GM13977 (cell line): ENCODE results near the gene POMC.
A peak's percentile ranks its signal among the peaks of the same experiment; 100 is the strongest.
"Not testable (repeated sequence)": the region's sequence is repeated elsewhere in the genome, so short reads cannot be mapped to it uniquely, and the experiment has no call there.

ENCODE experiments used
- DNase-seq: peaks from one replicate; pipeline ENCODE4 v3.0.0; 2012; ENCODE audit warnings: low spot score
- CTCF ChIP-seq: IDR thresholded peaks from 2 replicates; pipeline ENCODE4 v1.5.1; 2012; ENCODE audit warnings: mild to moderate bottlenecking, control low read depth; ENCODE audit not compliant: insufficient read depth; ENCODE audit errors: extremely low read depth, missing control alignments
- in situ Hi-C: fragments of 300-500 bp; cut with MboI; formaldehyde crosslinking; loops from one replicate; pipeline ENCODE4 v1.12.0; 2022; ENCODE audit warnings: low sequenced_read_pairs, low pct_unique_long_range_greater_than_20kb, mixed read lengths, inconsistent platforms; ENCODE audit not compliant: unreplicated experiment

Gene POMC

GRCh38 chr2:25145803-25146202 lies 22.6 kb downstream of the POMC start:
- TF ChIP-seq CTCF: no peak
- DNase-seq: no peak
- in situ Hi-C loops: loop anchor here (25.0 kb wide), 1 partner anchor 734 kb away; no protein-coding TSS in a partner anchor

GRCh38 chr2:25141120-25141519 lies 27.3 kb downstream of the POMC start:
- in situ Hi-C loops: loop anchor here (25.0 kb wide), 1 partner anchor 729 kb away; no protein-coding TSS in a partner anchor
- DNase-seq: no peak
- TF ChIP-seq CTCF: no peak

- DNase-seq: not testable (repeated sequence)
- in situ Hi-C loops: loop anchor here (25.0 kb wide), 1 partner anchor 728 kb away; no protein-coding TSS in a partner anchor
Observed at GRCh38 chr2:25140535-25140934, 27.8 kb downstream of the POMC start.

GRCh38 chr2:25132693-25133092 lies 35.7 kb downstream of the POMC start:
- DNase-seq: no peak
- TF ChIP-seq CTCF: no peak
- in situ Hi-C loops: loop anchor here (5.0 to 25.0 kb wide), 2 partner anchors 155 to 720 kb away; no protein-coding TSS in a partner anchor

- TF ChIP-seq CTCF: no peak
- in situ Hi-C loops: loop anchor here (5.0 to 25.0 kb wide), 2 partner anchors 155 to 720 kb away; no protein-coding TSS in a partner anchor
Observed at GRCh38 chr2:25132299-25132635, 36.1 kb downstream of the POMC start.

GRCh38 chr2:25131567-25132298 lies 36.6 kb downstream of the POMC start:
- TF ChIP-seq CTCF: no peak
- in situ Hi-C loops: loop anchor here (5.0 to 25.0 kb wide), 2 partner anchors 154 to 719 kb away; no protein-coding TSS in a partner anchor
- peak; percentile 49 for DNase-seq

More at GRCh38 chr2:25132299-25132635, 36.1 kb downstream of the POMC start:
- peak; percentile 32 for DNase-seq

GRCh38 chr2:25131253-25131566 lies 37.2 kb downstream of the POMC start:
- in situ Hi-C loops: loop anchor here (5.0 to 25.0 kb wide), 2 partner anchors 154 to 719 kb away; no protein-coding TSS in a partner anchor
- no peak for DNase-seq
- TF ChIP-seq CTCF: no peak
